Vagina (tissue), 2 donors: Measurements from ENCODE around the gene PDE4D. TPM values are rescaled to one million over a fixed set of nuclear protein-coding genes. Genes with fewer than 3 reads are reported as not detected.

Source experiments
- DNase-seq, 2 donors: peaks; one replicate each; pipeline ENCODE4 v3.0.0-alpha.2; 2017; ENCODE audit errors: extremely low spot score in 2 of 2
- H3K27ac ChIP-seq: fragments of 200-600 bp; sonication (generic); one replicate; pipeline ENCODE4 v1.5.1; 2019
- H3K27me3 ChIP-seq: fragments of 200-600 bp; sonication (generic); one replicate; pipeline ENCODE4 v1.5.1; 2019
- H3K36me3 ChIP-seq, 2 donors: fragments of 200-600 bp; sonication (generic); one replicate each; pipeline ENCODE4 v1.5.1; 2017 to 2019
- H3K4me1 ChIP-seq: fragments of 200-600 bp; sonication (generic); one replicate; pipeline ENCODE4 v1.5.1; 2019
- H3K4me3 ChIP-seq, 2 donors: fragments of 200-600 bp; sonication (generic); 1 replicate in 1 of 2; 2 replicates in 1 of 2; pipeline ENCODE4 v1.5.1; 2016 to 2019
- H3K9me3 ChIP-seq: fragments of 200-600 bp; sonication (generic); one replicate; pipeline ENCODE4 v1.5.1; 2019
- POLR2A ChIP-seq, 2 donors: fragments of 450-650 bp; IDR thresholded peaks; one replicate each; pipeline ENCODE4 v1.6.1; 2017; ENCODE audit warnings: antibody characterized with exemption in 2 of 2, mild to moderate bottlenecking in 2 of 2, moderate library complexity in 2 of 2
- POLR2AphosphoS5 ChIP-seq, 2 donors: sonication (generic); formaldehyde crosslinking; IDR thresholded peaks; one replicate each; pipeline ENCODE4 v1.9.0; 2017; ENCODE audit warnings: antibody characterized with exemption in 2 of 2, mild to moderate bottlenecking in 2 of 2, low read depth in 1 of 2; ENCODE audit not compliant: insufficient read depth in 1 of 2
- intact Hi-C: fragments of 100-400 bp; cut with DNase I; formaldehyde crosslinking; loops from one replicate; pipeline ENCODE4 v1.15.1; 2023
- total RNA-seq: library from RNA; depleted of rRNA; stranded (reverse); fragments of >200 nt; gene quantifications from one replicate; pipeline ENCODE4 v1.2.3, GENCODE V29; 2016
- TF ChIP-seq, protein P1 (sequence below), 3 experiments: fragments of 450-650 bp in 2 of 3; fragments of 200-600 bp in 1 of 3; sonication (generic) in 1 of 3; IDR thresholded peaks; one replicate each; pipeline ENCODE4 v1.5.1; 2017 to 2019; ENCODE audit warnings: antibody characterized with exemption in 3 of 3, mild to moderate bottlenecking in 2 of 3, moderate library complexity in 2 of 3

The PDE4D gene
- total RNA-seq, 1 donor from 2014 or later, result 86.9 TPM

DNA sequence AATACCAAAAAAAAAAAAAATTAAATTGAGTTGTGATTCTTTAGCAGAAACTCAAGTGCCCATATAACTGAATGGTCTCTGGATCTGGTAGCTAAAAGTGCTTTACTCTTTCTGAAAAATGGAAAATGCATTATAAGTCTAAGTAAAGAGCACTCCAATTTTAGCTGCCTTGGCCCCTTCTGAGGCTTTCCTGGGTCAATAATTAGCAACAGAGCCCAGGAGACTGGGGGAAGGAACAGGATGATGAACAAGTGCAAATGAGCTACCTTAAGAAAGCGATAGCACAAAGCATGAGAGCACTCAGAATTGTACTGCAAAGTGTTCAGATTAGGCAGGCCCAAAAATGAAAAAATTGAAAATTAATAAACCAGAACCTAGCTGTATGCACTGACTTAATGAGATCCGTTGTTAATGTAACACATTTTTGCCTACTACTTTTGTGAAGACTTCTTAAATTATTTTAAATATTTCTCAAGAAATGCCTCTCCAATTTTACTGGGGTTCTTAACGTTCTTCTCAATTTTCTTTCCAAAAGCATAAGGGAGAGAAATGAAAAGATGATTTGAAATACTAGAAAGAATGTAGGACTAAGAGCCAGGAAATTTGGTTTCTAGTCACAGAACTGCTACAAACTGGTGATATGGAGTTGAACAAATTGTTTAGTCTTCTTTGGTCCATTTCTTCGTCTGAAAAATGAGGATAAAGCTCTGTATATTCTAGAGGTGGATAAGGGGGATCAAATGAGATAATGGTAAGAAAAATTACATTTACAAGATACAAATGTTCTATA lies 566.1 kb downstream of the PDE4D start:
- H3K4me1 ChIP-seq, result peaks cover 3% of the 10 kb centered on the region
- H3K27me3 ChIP-seq, result no peaks in the 10 kb centered on the region
- no peak overlapping the region for H3K4me3 ChIP-seq
- intact Hi-C loops, result no loop called here
- no peaks in the 10 kb centered on the region for H3K36me3 ChIP-seq
- H3K9me3 ChIP-seq, result no peaks in the 10 kb centered on the region
- TF ChIP-seq, protein P1, sequence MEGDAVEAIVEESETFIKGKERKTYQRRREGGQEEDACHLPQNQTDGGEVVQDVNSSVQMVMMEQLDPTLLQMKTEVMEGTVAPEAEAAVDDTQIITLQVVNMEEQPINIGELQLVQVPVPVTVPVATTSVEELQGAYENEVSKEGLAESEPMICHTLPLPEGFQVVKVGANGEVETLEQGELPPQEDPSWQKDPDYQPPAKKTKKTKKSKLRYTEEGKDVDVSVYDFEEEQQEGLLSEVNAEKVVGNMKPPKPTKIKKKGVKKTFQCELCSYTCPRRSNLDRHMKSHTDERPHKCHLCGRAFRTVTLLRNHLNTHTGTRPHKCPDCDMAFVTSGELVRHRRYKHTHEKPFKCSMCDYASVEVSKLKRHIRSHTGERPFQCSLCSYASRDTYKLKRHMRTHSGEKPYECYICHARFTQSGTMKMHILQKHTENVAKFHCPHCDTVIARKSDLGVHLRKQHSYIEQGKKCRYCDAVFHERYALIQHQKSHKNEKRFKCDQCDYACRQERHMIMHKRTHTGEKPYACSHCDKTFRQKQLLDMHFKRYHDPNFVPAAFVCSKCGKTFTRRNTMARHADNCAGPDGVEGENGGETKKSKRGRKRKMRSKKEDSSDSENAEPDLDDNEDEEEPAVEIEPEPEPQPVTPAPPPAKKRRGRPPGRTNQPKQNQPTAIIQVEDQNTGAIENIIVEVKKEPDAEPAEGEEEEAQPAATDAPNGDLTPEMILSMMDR (IDR thresholded peaks at IDR 0.05), result no peak
- no peak for TF ChIP-seq POLR2A (IDR thresholded peaks at IDR 0.05)
- TF ChIP-seq POLR2AphosphoS5 (IDR thresholded peaks at IDR 0.05; ENCODE audit: insufficient read depth in 1 of 2, low read depth in 1 of 2), result no peak
- DNase-seq, result no peak
- no peak overlapping the region for H3K27ac ChIP-seq

DNA sequence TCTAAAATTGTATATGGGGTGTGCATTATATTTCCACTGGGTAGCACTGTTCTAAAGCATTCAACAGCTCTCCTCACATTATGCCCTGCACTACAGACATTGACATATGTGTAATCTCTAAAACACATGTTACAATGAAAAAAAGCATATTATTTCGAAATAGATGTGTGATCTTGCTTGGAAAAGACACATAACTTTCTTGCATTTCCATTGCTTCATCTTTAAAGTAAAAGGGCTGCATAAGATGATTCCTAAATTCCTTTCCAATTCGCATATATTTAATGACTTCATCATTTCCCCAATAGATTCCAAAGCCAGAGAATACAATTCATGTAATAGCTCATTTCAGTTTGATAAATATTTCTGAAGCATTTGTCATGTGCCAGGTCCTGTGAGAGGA lies 566.9 kb downstream of the PDE4D start:
- TF ChIP-seq, protein P1 (IDR thresholded peaks at IDR 0.05), result no peak
- no peak for TF ChIP-seq POLR2A (IDR thresholded peaks at IDR 0.05)
- no peak for TF ChIP-seq POLR2AphosphoS5 (IDR thresholded peaks at IDR 0.05; ENCODE audit: insufficient read depth in 1 of 2, low read depth in 1 of 2)
- Histone ChIP-seq H3K4me3 (no peak overlapping the region), H3K27ac (no peak overlapping the region), H3K4me1 (peaks cover 11% of the 10 kb centered on the region), H3K36me3 (no peaks in the 10 kb centered on the region), H3K27me3 (no peaks in the 10 kb centered on the region), H3K9me3 (no peaks in the 10 kb centered on the region)
- intact Hi-C loops, result no loop called here
- DNase-seq, result no peak

DNA sequence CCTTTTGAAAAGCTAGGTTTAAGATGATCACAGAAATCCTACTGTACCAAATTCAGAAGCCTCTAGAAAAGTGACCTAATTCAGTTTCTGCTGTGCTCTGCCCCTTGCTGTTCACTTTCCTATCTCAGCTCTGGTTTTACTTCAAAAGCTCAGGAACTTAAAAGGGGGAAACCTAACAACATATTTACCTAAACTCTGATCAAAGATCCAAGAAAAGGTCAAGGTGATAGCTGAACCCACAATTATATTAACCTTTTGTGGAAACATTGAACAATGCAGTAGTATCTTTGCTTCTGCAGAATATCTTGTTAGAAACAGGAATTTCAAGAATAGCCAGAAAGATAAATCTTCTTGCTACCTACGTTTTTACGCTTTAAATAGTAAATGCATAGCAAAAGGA lies 568.5 kb downstream of the PDE4D start:
- no peak for DNase-seq
- Histone ChIP-seq H3K4me3 (no peak overlapping the region), H3K27me3 (no peaks in the 10 kb centered on the region), H3K36me3 (no peaks in the 10 kb centered on the region), H3K4me1 (peaks cover 13% of the 10 kb centered on the region), H3K27ac (no peak overlapping the region), H3K9me3 (no peaks in the 10 kb centered on the region)
- no peak for TF ChIP-seq POLR2AphosphoS5 (IDR thresholded peaks at IDR 0.05; ENCODE audit: insufficient read depth in 1 of 2, low read depth in 1 of 2)
- TF ChIP-seq, protein P1 (IDR thresholded peaks at IDR 0.05), result no peak
- TF ChIP-seq POLR2A (IDR thresholded peaks at IDR 0.05), result no peak
- intact Hi-C loops, result no loop called here

DNA sequence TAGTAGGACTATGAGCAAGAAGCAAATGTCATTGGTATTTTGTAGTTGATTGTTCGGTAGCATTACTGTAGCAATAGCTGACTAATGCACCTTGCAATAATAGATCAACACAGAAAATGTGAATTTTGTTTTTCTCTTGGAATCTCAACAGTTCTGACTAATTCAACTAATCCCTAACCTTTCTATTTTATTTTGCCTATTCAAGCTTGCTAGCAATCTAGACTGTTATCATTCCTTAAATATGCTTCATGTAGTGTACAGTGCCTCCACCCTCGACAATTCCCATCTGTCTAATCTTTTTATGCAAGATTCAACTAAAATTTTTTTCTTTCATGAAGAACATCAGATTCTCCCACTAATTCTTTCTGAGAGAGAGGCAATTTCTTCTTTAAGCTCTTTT lies 570.6 kb downstream of the PDE4D start:
- Histone ChIP-seq H3K4me1 (peaks cover 25% of the 10 kb centered on the region), H3K27me3 (no peaks in the 10 kb centered on the region), H3K4me3 (no peak overlapping the region), H3K9me3 (no peaks in the 10 kb centered on the region), H3K36me3 (no peaks in the 10 kb centered on the region), H3K27ac (no peak overlapping the region)
- DNase-seq, result no peak
- intact Hi-C loops, result no loop called here
- TF ChIP-seq POLR2A (IDR thresholded peaks at IDR 0.05), result no peak
- TF ChIP-seq, protein P1 (IDR thresholded peaks at IDR 0.05), result no peak
- no peak for TF ChIP-seq POLR2AphosphoS5 (IDR thresholded peaks at IDR 0.05; ENCODE audit: insufficient read depth in 1 of 2, low read depth in 1 of 2)

DNA sequence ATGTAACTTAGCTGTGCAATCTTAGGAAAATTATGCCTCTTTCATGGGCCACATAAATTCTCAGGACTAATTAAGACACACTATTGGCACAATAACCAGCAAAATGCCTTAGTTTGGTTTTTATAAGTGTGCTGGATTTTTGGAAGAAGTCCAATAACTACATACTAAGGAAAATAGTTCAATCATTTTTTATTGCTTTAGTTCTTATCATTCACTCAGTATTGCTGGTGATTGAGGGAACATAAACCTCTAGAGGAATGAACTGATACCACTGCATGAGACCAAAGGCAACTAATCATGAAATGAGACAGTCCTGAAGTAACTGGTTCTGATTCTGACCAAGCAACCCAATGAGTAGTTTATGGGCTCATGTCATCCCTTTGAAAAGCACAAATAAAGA lies 571.5 kb downstream of the PDE4D start:
- intact Hi-C loops, result no loop called here
- H3K4me1 ChIP-seq, result peaks cover 33% of the 10 kb centered on the region
- no peak for TF ChIP-seq POLR2A (IDR thresholded peaks at IDR 0.05)
- no peak for TF ChIP-seq POLR2AphosphoS5 (IDR thresholded peaks at IDR 0.05; ENCODE audit: insufficient read depth in 1 of 2, low read depth in 1 of 2)
- TF ChIP-seq, protein P1 (IDR thresholded peaks at IDR 0.05), result no peak
- H3K9me3 ChIP-seq, result no peaks in the 10 kb centered on the region
- DNase-seq, result no peak
- H3K27me3 ChIP-seq, result no peaks in the 10 kb centered on the region
- H3K36me3 ChIP-seq, result no peaks in the 10 kb centered on the region
- no peak overlapping the region for H3K4me3 ChIP-seq
- no peak overlapping the region for H3K27ac ChIP-seq
